Thyroid gland (tissue), 4 donors: ENCODE results near the gene ASB5.

ENCODE experiments used
- POLR2A ChIP-seq, 2 donors: fragments of 450-650 bp; IDR thresholded peaks; one replicate each; pipeline ENCODE4 v1.6.1; 2017; ENCODE audit warnings: antibody characterized with exemption in 2 of 2, mild to moderate bottlenecking in 2 of 2, moderate library complexity in 1 of 2
- TF ChIP-seq, protein P1 (sequence below), 6 experiments: fragments of 200-600 bp in 3 of 6; fragments of 450-650 bp in 3 of 6; sonication (generic) in 3 of 6; IDR thresholded peaks; one replicate each; pipeline ENCODE4 v1.5.1; 2016 to 2019; ENCODE audit warnings: antibody characterized with exemption in 6 of 6, mild to moderate bottlenecking in 2 of 6, inconsistent platforms in 1 of 6, moderate library complexity in 1 of 6

DNA sequence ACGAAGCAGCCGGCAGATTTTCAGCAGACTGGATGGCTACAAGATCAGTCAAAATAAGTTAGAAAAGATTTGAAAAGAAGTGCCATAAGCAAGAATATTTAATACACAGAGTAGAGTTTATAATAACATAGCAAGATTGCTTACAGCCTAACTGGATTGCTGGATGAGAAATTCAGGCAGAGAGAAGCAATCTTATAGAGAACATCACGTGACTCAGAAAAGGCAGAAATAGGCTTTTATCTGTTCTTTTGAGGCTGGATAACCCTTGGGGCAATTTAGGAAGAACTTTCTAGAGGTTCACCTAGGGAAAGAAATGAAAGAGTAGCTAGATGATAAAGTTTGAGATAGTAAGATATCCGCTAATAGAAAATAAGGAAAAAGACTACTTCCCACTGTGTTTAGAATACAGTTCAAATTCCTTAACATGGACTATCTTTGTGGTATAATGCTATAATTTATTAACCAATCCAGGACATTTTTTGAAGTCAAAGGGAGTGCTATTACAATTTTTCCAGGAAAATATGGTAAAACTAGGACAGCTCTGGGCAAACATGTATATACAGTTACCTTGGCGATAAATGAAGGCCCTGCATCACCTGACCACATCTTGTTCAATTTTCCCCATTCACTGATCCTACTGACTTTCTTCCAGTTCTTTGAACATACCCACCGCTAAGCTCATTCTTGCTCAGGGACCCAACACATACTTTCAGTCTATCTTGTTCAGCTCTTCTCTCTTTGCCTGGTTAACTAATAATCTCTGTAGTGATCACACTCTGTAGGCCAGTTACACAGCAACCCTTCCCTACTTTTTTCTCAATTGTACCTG lies 38.0 kb upstream of the ASB5 start:
- no peak for TF ChIP-seq POLR2A (IDR thresholded peaks at IDR 0.05)
- TF ChIP-seq, protein P1, sequence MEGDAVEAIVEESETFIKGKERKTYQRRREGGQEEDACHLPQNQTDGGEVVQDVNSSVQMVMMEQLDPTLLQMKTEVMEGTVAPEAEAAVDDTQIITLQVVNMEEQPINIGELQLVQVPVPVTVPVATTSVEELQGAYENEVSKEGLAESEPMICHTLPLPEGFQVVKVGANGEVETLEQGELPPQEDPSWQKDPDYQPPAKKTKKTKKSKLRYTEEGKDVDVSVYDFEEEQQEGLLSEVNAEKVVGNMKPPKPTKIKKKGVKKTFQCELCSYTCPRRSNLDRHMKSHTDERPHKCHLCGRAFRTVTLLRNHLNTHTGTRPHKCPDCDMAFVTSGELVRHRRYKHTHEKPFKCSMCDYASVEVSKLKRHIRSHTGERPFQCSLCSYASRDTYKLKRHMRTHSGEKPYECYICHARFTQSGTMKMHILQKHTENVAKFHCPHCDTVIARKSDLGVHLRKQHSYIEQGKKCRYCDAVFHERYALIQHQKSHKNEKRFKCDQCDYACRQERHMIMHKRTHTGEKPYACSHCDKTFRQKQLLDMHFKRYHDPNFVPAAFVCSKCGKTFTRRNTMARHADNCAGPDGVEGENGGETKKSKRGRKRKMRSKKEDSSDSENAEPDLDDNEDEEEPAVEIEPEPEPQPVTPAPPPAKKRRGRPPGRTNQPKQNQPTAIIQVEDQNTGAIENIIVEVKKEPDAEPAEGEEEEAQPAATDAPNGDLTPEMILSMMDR (IDR thresholded peaks at IDR 0.05) = no peak
